HepG2 (cell line): Measurements from ENCODE around the gene LEPROT. TPM values are rescaled to one million over a fixed set of nuclear protein-coding genes. Genes with fewer than 3 reads are reported as not detected.

Experiments used
- ATF7 ChIP-seq, 2 experiments: fragments of 450-650 bp in 1 of 2; sonication (generic) in 1 of 2; formaldehyde crosslinking in 1 of 2; IDR thresholded peaks; 2 replicates each; pipeline versions ENCODE4 v1.4.0 to v1.6.1; 2016 to 2020; ENCODE audit warnings: antibody characterized with exemption in 1 of 2, mild to moderate bottlenecking in 1 of 2, missing genetic modification reagents in 1 of 2
- DNMT3B ChIP-seq: conservative IDR thresholded peaks from 2 replicates; pipeline ENCODE4 v1.6.1; 2016; ENCODE audit warnings: missing biosample characterization, control low read depth
- HOXA7 ChIP-seq: sonication (generic); formaldehyde crosslinking; IDR thresholded peaks from 2 replicates; pipeline ENCODE4 v1.8.1; 2022; ENCODE audit warnings: mild to moderate bottlenecking, missing genetic modification reagents, moderate library complexity
- IKZF1 ChIP-seq: fragments of 450-650 bp; IDR thresholded peaks from 2 replicates; pipeline ENCODE4 v1.7.1; 2016
- MEF2D ChIP-seq: sonication (generic); formaldehyde crosslinking; IDR thresholded peaks from 2 replicates; pipeline ENCODE4 v1.5.1; 2020; ENCODE audit warnings: mild to moderate bottlenecking, missing genetic modification reagents
- PAF1 ChIP-seq: IDR thresholded peaks from 2 replicates; pipeline ENCODE4 v1.6.1; 2016; ENCODE audit warnings: missing genetic modification reagents, missing compliant biosample characterization
- RCOR2 ChIP-seq: IDR thresholded peaks from 2 replicates; pipeline ENCODE4 v1.6.1; 2016; ENCODE audit warnings: missing biosample characterization, missing genetic modification reagents
- TRIM24 ChIP-seq: sonication (generic); formaldehyde crosslinking; IDR thresholded peaks from 2 replicates; pipeline ENCODE4 v1.8.0; 2022; ENCODE audit warnings: mild to moderate bottlenecking, missing genetic modification reagents
- ZNF558 ChIP-seq: sonication (generic); formaldehyde crosslinking; IDR thresholded peaks from 2 replicates; pipeline ENCODE4 v1.9.0; 2022; ENCODE audit warnings: mild to moderate bottlenecking, missing genetic modification reagents, borderline replicate concordance
- ZNF644 ChIP-seq: IDR thresholded peaks from 2 replicates; pipeline ENCODE4 v1.6.1; 2016; ENCODE audit warnings: low read depth
- ZNF746 ChIP-seq: sonication (generic); formaldehyde crosslinking; IDR thresholded peaks from 2 replicates; pipeline ENCODE4 v1.8.0; 2022; ENCODE audit warnings: mild to moderate bottlenecking, missing genetic modification reagents
- ZSCAN31 ChIP-seq: sonication (generic); formaldehyde crosslinking; IDR thresholded peaks from 2 replicates; pipeline ENCODE4 v1.5.0; 2020; ENCODE audit warnings: low read depth, mild to moderate bottlenecking, missing genetic modification reagents
- polyA plus RNA-seq, 8 experiments: library from polyadenylated mRNA; depleted of rRNA in 3 of 8; stranded (reverse) in 7 of 8; unstranded in 1 of 8; fragments of >200 nt; fragmentation: Illumina TruSeq in 4 of 8; extraction: Trizol in 4 of 8; gene quantifications; 2 replicates each; pipeline versions ENCODE4 v1.2.1 to v1.2.3, GENCODE V29; 2011 to 2016; ENCODE audit warnings: low read depth in 4 of 8, missing spikeins in 1 of 8, mixed read lengths in 1 of 8; ENCODE audit not compliant: insufficient read depth in 1 of 8
- total RNA-seq, 5 experiments: library from RNA; depleted of rRNA; stranded (reverse); fragments of >200 nt; fragmentation: Illumina TruSeq; extraction: Trizol; gene quantifications; 2 replicates each; pipeline ENCODE4 v1.2.3, GENCODE V29; 2016; ENCODE audit warnings: low read depth in 1 of 5
- TF ChIP-seq, protein P1 (sequence below), 2 experiments: sonication (generic) in 1 of 2; formaldehyde crosslinking in 1 of 2; IDR thresholded peaks; 2 replicates each; pipeline versions ENCODE4 v1.4.0 to v1.6.1; 2018 to 2020; ENCODE audit warnings: missing genetic modification reagents in 2 of 2, borderline replicate concordance in 1 of 2, low read depth in 1 of 2, mild to moderate bottlenecking in 1 of 2, missing biosample characterization in 1 of 2
- TF ChIP-seq, protein P2 (sequence below): sonication (generic); formaldehyde crosslinking; IDR thresholded peaks from 2 replicates; pipeline ENCODE4 v1.4.0; 2020; ENCODE audit warnings: low read depth, missing genetic modification reagents
- TF ChIP-seq, protein P3 (sequence below): IDR thresholded peaks from 2 replicates; pipeline ENCODE4 v1.6.1; 2012; ENCODE audit warnings: low read depth, low read length, improper control_type of control experiment
- TF ChIP-seq, protein P4 (sequence below): sonication (generic); formaldehyde crosslinking; IDR thresholded peaks from 2 replicates; pipeline ENCODE4 v1.4.0; 2020; ENCODE audit warnings: missing genetic modification reagents, borderline replicate concordance

The LEPROT gene
- total and polyA plus RNA-seq, 2 of the 13 experiments (the other 11 are each of a cell fraction or from before 2014, with no cell fraction given), result 36.8 to 51.4 TPM

DNA sequence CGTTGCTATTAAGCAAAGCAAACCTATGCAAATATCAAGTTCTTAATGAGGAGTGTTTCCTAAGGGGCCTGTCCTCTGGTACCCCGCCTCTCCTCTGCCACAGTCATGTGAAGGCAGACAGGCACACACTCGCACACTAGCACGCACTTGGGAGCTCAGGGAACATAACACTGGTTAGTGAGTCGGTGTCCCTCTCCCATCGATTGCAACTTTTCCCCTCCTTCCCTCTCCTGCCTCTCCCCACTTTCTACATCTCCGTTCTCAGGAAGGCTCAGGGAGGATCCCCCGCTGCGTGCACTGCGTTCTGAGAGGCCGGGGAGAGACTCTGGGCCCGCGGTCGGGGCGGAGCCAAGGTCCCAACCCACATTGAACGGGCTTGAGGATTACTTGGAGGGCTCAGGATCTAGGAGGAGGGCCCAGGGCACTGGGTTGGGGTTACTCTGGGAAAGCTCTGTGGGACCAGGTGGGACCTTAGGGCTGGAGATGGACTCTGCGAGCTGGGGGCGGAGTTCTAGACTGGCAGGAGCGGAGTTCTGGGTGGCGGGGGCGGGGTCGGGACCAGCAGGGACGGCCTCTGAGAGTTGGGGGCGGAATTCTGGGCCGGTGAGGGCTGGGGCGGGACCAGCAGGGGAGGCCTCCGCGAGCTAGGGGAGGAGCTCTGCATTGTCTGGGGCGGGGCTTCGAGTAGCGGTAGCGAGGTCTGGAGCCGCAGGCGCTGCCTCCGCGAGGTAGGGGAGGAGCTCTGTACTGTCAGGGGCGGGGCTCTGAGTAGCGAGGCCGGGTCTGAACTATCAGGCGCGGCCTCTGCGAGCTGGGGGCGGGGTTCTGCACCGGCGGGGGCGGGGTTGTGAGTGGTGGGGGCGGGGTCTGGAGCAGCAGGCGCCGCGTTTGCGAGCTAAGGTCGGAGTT is 533 bp upstream of the LEPROT start (continued):
- TF ChIP-seq, protein P1, sequence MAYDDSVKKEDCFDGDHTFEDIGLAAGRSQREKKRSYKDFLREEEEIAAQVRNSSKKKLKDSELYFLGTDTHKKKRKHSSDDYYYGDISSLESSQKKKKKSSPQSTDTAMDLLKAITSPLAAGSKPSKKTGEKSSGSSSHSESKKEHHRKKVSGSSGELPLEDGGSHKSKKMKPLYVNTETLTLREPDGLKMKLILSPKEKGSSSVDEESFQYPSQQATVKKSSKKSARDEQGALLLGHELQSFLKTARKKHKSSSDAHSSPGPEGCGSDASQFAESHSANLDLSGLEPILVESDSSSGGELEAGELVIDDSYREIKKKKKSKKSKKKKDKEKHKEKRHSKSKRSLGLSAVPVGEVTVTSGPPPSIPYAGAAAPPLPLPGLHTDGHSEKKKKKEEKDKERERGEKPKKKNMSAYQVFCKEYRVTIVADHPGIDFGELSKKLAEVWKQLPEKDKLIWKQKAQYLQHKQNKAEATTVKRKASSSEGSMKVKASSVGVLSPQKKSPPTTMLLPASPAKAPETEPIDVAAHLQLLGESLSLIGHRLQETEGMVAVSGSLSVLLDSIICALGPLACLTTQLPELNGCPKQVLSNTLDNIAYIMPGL (CRISPR knock-in tag; IDR thresholded peaks at IDR 0.05; ENCODE audit: borderline replicate concordance in 1 of 2, low read depth in 1 of 2), result peak; percentile 44 to 52; a peak in 1 of 4 replicates
- TF ChIP-seq RCOR2 (CRISPR knock-in tag) (no peak), ATF7 (IDR thresholded peaks at IDR 0.05) (no peak), ATF7 (CRISPR knock-in tag; IDR thresholded peaks at IDR 0.05) (0 out of 2 replicates have a peak, but pooled peaks have one; percentile 52), IKZF1 (no peak), HOXA7 (no peak), DNMT3B (no peak), ZNF558 (no peak), TRIM24 (no peak), MEF2D (CRISPR knock-in tag) (no peak), ZNF644 (no peak), ZNF746 (CRISPR knock-in tag) (peak; percentile 69; the same call in 1 of the 2 replicates), PAF1 (CRISPR knock-in tag) (no peak), ZSCAN31 (peak; percentile 42; the same call in 1 of the 2 replicates)
- TF ChIP-seq, protein P2, sequence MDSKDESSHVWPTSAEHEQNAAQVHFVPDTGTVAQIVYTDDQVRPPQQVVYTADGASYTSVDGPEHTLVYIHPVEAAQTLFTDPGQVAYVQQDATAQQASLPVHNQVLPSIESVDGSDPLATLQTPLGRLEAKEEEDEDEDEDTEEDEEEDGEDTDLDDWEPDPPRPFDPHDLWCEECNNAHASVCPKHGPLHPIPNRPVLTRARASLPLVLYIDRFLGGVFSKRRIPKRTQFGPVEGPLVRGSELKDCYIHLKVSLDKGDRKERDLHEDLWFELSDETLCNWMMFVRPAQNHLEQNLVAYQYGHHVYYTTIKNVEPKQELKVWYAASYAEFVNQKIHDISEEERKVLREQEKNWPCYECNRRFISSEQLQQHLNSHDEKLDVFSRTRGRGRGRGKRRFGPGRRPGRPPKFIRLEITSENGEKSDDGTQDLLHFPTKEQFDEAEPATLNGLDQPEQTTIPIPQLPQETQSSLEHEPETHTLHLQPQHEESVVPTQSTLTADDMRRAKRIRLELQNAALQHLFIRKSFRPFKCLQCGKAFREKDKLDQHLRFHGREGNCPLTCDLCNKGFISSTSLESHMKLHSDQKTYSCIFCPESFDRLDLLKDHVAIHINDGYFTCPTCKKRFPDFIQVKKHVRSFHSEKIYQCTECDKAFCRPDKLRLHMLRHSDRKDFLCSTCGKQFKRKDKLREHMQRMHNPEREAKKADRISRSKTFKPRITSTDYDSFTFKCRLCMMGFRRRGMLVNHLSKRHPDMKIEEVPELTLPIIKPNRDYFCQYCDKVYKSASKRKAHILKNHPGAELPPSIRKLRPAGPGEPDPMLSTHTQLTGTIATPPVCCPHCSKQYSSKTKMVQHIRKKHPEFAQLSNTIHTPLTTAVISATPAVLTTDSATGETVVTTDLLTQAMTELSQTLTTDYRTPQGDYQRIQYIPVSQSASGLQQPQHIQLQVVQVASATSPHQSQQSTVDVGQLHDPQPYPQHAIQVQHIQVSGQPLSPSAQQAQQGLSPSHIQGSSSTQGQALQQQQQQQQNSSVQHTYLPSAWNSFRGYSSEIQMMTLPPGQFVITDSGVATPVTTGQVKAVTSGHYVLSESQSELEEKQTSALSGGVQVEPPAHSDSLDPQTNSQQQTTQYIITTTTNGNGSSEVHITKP, result 0 out of 2 replicates have a peak, but pooled peaks have one; percentile 17
- TF ChIP-seq, protein P3, sequence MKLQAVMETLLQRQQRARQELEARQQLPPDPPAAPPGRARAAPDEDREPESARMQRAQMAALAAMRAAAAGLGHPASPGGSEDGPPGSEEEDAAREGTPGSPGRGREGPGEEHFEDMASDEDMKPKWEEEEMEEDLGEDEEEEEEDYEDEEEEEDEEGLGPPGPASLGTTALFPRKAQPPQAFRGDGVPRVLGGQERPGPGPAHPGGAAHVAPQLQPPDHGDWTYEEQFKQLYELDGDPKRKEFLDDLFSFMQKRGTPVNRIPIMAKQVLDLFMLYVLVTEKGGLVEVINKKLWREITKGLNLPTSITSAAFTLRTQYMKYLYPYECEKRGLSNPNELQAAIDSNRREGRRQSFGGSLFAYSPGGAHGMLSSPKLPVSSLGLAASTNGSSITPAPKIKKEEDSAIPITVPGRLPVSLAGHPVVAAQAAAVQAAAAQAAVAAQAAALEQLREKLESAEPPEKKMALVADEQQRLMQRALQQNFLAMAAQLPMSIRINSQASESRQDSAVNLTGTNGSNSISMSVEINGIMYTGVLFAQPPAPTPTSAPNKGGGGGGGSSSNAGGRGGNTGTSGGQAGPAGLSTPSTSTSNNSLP, result no peak
- TF ChIP-seq, protein P4, sequence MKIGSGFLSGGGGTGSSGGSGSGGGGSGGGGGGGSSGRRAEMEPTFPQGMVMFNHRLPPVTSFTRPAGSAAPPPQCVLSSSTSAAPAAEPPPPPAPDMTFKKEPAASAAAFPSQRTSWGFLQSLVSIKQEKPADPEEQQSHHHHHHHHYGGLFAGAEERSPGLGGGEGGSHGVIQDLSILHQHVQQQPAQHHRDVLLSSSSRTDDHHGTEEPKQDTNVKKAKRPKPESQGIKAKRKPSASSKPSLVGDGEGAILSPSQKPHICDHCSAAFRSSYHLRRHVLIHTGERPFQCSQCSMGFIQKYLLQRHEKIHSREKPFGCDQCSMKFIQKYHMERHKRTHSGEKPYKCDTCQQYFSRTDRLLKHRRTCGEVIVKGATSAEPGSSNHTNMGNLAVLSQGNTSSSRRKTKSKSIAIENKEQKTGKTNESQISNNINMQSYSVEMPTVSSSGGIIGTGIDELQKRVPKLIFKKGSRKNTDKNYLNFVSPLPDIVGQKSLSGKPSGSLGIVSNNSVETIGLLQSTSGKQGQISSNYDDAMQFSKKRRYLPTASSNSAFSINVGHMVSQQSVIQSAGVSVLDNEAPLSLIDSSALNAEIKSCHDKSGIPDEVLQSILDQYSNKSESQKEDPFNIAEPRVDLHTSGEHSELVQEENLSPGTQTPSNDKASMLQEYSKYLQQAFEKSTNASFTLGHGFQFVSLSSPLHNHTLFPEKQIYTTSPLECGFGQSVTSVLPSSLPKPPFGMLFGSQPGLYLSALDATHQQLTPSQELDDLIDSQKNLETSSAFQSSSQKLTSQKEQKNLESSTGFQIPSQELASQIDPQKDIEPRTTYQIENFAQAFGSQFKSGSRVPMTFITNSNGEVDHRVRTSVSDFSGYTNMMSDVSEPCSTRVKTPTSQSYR (CRISPR knock-in tag), result no peak
